ENCODE measurements around the gene ACO2. TPM values are rescaled to one million over a fixed set of nuclear protein-coding genes. Genes with fewer than 3 reads are reported as not detected.

The ACO2 gene
- total RNA-seq, 2 experiments from 2014 or later = 69.5 to 71.9 TPM

DNA sequence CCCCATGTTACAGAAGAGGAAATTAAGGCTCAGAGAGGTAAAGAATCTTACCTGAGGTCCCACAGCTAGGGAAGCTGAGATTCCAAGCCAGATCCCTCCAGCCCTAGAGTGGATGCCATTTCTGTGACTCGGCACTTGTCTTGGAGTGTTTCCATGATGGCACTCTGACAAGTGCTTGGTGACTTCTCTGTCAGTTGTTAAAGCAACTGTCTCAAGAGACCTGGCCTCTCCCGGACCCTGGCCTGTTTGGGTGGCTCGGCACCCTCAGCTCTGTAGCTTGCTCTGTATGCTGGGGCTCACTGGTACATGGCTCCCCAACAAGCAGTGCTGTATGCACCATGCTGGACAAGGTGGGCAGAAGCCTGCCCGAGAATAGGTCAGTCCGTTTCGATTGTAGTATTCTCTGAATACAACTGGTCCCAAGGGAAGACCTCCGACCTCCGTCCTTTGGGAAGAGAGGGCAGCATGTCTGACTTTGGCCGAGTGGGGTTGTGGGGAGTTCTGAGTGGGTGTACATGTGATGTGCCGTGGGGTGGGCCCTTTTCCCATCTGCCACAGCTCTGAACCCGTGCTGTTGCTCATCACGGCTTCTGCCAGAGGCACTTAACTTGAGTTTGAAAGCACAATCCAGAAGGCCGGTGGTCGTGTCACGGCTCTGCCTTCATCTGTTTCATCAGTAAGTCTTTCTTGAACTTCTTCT is 12.4 kb downstream of the ACO2 start:
- no peak for DNase-seq
- ATAC-seq (ENCODE audit: poor library complexity) = no peak
- Mint-ChIP-seq H3K4me3 (no peak overlapping the region), H3K9me3 (no peaks in the 10 kb centered on the region), H3K27ac (no peak overlapping the region), H3K4me1 (ENCODE audit: low read depth) (peaks cover 50% of the 10 kb centered on the region), H3K36me3 (ENCODE audit: low read depth) (peaks cover 11% of the 10 kb centered on the region), H3K27me3 (no peaks in the 10 kb centered on the region)
- POLR2A ChIA-PET = interaction anchor here (1.0 kb wide), 1 partner anchor 35 kb away, joined by 3 read pairs; the partner anchor contains the start of gene TOB2
- peaks cover 16% of the 10 kb centered on the region for H3K4me1 ChIP-seq (ENCODE audit: insufficient read depth, low read length)
- no peak overlapping the region for H3K27ac ChIP-seq (ENCODE audit: low read depth in 1 of 2, low read length in 2 of 2)
- H3K4me3 ChIP-seq (ENCODE audit: low read length) = no peak overlapping the region
- TF ChIP-seq, protein P1, sequence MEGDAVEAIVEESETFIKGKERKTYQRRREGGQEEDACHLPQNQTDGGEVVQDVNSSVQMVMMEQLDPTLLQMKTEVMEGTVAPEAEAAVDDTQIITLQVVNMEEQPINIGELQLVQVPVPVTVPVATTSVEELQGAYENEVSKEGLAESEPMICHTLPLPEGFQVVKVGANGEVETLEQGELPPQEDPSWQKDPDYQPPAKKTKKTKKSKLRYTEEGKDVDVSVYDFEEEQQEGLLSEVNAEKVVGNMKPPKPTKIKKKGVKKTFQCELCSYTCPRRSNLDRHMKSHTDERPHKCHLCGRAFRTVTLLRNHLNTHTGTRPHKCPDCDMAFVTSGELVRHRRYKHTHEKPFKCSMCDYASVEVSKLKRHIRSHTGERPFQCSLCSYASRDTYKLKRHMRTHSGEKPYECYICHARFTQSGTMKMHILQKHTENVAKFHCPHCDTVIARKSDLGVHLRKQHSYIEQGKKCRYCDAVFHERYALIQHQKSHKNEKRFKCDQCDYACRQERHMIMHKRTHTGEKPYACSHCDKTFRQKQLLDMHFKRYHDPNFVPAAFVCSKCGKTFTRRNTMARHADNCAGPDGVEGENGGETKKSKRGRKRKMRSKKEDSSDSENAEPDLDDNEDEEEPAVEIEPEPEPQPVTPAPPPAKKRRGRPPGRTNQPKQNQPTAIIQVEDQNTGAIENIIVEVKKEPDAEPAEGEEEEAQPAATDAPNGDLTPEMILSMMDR (IDR thresholded peaks at IDR 0.05) = no peak
- H3K27me3 ChIP-seq (ENCODE audit: control insufficient read depth in 1 of 2, insufficient read depth in 2 of 2, low read length in 2 of 2) = no peaks in the 10 kb centered on the region
- H3K9me3 ChIP-seq (ENCODE audit: control insufficient read depth in 1 of 2, insufficient read depth in 1 of 2, low read length in 2 of 2) = no peaks in the 10 kb centered on the region
- CTCF ChIA-PET = no interaction called here
- intact Hi-C loops (cut with DNase I, micrococcal nuclease) = no loop called here
- H3K36me3 ChIP-seq (ENCODE audit: insufficient read depth, low read length) = peaks cover 29% of the 10 kb centered on the region

DNA sequence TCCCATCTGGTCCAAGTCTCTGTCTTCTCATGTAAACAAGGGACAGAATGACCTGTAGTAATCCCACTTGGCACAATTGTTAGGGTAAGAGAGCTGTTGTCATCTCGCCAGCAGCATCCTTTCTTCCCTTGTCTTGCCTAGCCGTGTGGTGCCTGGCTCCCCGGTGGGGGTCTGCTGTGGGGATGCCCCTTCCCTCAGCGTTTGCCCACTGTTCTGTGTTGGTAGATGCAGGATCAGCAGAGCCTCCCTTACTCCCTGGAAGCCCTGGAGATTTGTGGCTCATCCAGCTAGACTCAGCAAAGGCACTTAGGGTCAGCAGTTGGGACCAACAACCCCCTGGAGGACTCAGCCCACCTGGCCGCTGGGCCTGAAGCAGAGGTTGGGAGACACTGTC is 13.0 kb downstream of the ACO2 start:
- H3K27me3 Mint-ChIP-seq = no peaks in the 10 kb centered on the region
- DNase-seq (no peak), ATAC-seq (ENCODE audit: poor library complexity) (no peak)
- H3K27ac ChIP-seq (ENCODE audit: low read depth in 1 of 2, low read length in 2 of 2) = no peak overlapping the region
- ChIA-PET CTCF (interaction anchor here (1.1 kb wide), 1 partner anchor 78 kb away, joined by 4 read pairs; no protein-coding TSS in a partner anchor), POLR2A (interaction anchor here (1.0 kb wide), 1 partner anchor 35 kb away, joined by 3 read pairs; the partner anchor contains the start of gene TOB2)
- H3K27ac Mint-ChIP-seq = no peak overlapping the region
- H3K4me1 Mint-ChIP-seq (ENCODE audit: low read depth) = peaks cover 50% of the 10 kb centered on the region
- H3K27me3 ChIP-seq (ENCODE audit: control insufficient read depth in 1 of 2, insufficient read depth in 2 of 2, low read length in 2 of 2) = no peaks in the 10 kb centered on the region
- intact Hi-C loops (cut with DNase I, micrococcal nuclease) = no loop called here
- H3K4me3 Mint-ChIP-seq = no peak overlapping the region
- no peaks in the 10 kb centered on the region for H3K9me3 Mint-ChIP-seq
- H3K4me3 ChIP-seq (ENCODE audit: low read length) = no peak overlapping the region
- peaks cover 29% of the 10 kb centered on the region for H3K36me3 ChIP-seq (ENCODE audit: insufficient read depth, low read length)
- no peaks in the 10 kb centered on the region for H3K9me3 ChIP-seq (ENCODE audit: control insufficient read depth in 1 of 2, insufficient read depth in 1 of 2, low read length in 2 of 2)
- TF ChIP-seq, protein P1 (IDR thresholded peaks at IDR 0.05) = no peak
- peaks cover 11% of the 10 kb centered on the region for H3K36me3 Mint-ChIP-seq (ENCODE audit: low read depth)
- peaks cover 16% of the 10 kb centered on the region for H3K4me1 ChIP-seq (ENCODE audit: insufficient read depth, low read length)

DNA sequence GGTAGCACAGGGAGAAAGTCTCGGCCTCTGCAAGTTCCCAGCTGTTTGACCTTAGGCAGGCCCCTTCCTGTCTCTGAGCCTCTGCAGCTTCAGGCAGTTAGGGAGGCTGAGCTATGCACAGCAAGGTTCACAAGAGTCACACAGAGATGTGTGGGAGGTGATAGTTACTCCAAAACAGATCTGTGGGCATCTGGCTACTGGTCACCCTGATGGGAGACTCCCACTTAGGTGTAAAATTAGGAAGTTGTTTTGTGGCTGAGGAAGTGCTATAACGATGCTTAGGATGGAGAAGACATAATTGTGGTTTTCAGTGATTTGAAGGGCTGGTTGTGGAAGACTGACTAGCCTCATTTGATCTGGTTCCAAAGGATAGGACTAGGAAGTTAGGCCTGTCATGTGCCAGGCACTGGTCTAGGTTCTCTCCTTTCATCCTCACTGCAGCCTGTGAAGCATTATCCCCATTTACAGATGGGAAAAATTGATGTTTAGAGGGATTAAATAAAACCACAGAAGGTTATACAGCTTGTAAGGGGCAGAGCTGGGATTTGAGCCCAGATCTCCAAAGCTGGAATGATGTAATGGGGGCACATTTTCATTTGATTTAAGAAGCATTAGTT is 13.5 kb downstream of the ACO2 start:
- intact Hi-C loops (cut with DNase I, micrococcal nuclease) = no loop called here
- H3K36me3 ChIP-seq (ENCODE audit: insufficient read depth, low read length) = peaks cover 29% of the 10 kb centered on the region
- ATAC-seq (ENCODE audit: poor library complexity) (no peak), DNase-seq (no peak)
- Mint-ChIP-seq H3K36me3 (ENCODE audit: low read depth) (peaks cover 11% of the 10 kb centered on the region), H3K9me3 (no peaks in the 10 kb centered on the region), H3K27me3 (no peaks in the 10 kb centered on the region), H3K4me3 (no peak overlapping the region), H3K27ac (no peak overlapping the region), H3K4me1 (ENCODE audit: low read depth) (peaks cover 55% of the 10 kb centered on the region)
- no peak overlapping the region for H3K4me3 ChIP-seq (ENCODE audit: low read length)
- ChIA-PET POLR2A (interaction anchor here (1.0 kb wide), 1 partner anchor 36 kb away, joined by 3 read pairs; the partner anchor contains the start of gene TOB2), CTCF (interaction anchor here (1.1 kb wide), 1 partner anchor 79 kb away, joined by 4 read pairs; no protein-coding TSS in a partner anchor)
- no peaks in the 10 kb centered on the region for H3K27me3 ChIP-seq (ENCODE audit: control insufficient read depth in 1 of 2, insufficient read depth in 2 of 2, low read length in 2 of 2)
- peaks cover 16% of the 10 kb centered on the region for H3K4me1 ChIP-seq (ENCODE audit: insufficient read depth, low read length)
- TF ChIP-seq, protein P1 (IDR thresholded peaks at IDR 0.05) = no peak
- H3K27ac ChIP-seq (ENCODE audit: low read depth in 1 of 2, low read length in 2 of 2) = no peak overlapping the region
- H3K9me3 ChIP-seq (ENCODE audit: control insufficient read depth in 1 of 2, insufficient read depth in 1 of 2, low read length in 2 of 2) = no peaks in the 10 kb centered on the region

All from CD4-positive, alpha-beta T cell (primary cell).